Uterus (tissue), 2 donors: ENCODE measurements around the gene GPR173.

Source experiments
- POLR2A ChIP-seq, 2 donors: fragments of 450-650 bp; IDR thresholded peaks; one replicate each; pipeline ENCODE4 v1.6.1; 2016; ENCODE audit warnings: antibody characterized with exemption in 2 of 2, mild to moderate bottlenecking in 1 of 2, moderate library complexity in 1 of 2
- TF ChIP-seq, protein P1 (sequence below), 4 experiments: fragments of 200-600 bp in 2 of 4; fragments of 450-650 bp in 2 of 4; sonication (generic) in 2 of 4; IDR thresholded peaks; one replicate each; pipeline ENCODE4 v1.5.1; 2016 to 2019; ENCODE audit warnings: antibody characterized with exemption in 4 of 4, mild to moderate bottlenecking in 2 of 4, moderate library complexity in 1 of 4

DNA sequence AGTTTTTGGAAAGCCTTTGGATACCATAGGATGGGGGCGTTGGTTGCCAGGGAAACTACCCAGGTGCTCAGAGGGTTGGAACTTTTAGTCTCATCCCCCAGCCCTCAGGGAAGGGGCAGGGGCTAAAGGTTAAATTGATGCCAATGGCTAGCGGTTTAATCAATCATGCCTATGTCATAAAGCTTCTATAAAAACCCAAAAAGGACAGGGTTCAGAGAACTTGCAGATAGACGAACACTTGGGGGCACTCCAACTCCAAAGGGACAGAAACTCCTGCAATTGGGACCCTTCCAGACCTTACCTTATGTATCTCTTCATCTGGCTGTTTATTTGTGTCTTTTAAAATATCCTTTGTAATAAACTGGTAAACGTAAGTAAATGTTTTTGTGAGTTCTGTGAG, 30.0 kb upstream of the GPR173 start:
- TF ChIP-seq, protein P1, sequence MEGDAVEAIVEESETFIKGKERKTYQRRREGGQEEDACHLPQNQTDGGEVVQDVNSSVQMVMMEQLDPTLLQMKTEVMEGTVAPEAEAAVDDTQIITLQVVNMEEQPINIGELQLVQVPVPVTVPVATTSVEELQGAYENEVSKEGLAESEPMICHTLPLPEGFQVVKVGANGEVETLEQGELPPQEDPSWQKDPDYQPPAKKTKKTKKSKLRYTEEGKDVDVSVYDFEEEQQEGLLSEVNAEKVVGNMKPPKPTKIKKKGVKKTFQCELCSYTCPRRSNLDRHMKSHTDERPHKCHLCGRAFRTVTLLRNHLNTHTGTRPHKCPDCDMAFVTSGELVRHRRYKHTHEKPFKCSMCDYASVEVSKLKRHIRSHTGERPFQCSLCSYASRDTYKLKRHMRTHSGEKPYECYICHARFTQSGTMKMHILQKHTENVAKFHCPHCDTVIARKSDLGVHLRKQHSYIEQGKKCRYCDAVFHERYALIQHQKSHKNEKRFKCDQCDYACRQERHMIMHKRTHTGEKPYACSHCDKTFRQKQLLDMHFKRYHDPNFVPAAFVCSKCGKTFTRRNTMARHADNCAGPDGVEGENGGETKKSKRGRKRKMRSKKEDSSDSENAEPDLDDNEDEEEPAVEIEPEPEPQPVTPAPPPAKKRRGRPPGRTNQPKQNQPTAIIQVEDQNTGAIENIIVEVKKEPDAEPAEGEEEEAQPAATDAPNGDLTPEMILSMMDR (IDR thresholded peaks at IDR 0.05) = no peak
- TF ChIP-seq POLR2A (IDR thresholded peaks at IDR 0.05) = no peak
